ENCODE results near the gene SPATS2L.

SPATS2L gene

GRCh38 chr2:200306196-200306930 lies at the start of gene SPATS2L:
TSS of gene SPATS2L (plus strand) at chr2:200306693. CDS start at chr2:200389245, 82,552 bp downstream.
- DNase-seq (ENCODE audit: extremely low read depth in 1 of 2, low read depth in 1 of 2): peak; percentile 27 to 35

GRCh38 chr2:200257570-200257969 lies 48.9 kb upstream of the SPATS2L start:
- no peak for DNase-seq (ENCODE audit: extremely low read depth in 1 of 2, low read depth in 1 of 2)

- no peak for DNase-seq (ENCODE audit: extremely low read depth in 1 of 2, low read depth in 1 of 2)
Measured at GRCh38 chr2:200258081-200258480, 48.4 kb upstream of the SPATS2L start.

- no peak for DNase-seq (ENCODE audit: extremely low read depth in 1 of 2, low read depth in 1 of 2)
Measured at GRCh38 chr2:200258881-200259576, 47.5 kb upstream of the SPATS2L start.

GRCh38 chr2:200259577-200259957 lies 46.9 kb upstream of the SPATS2L start:
- no peak for DNase-seq (ENCODE audit: extremely low read depth in 1 of 2, low read depth in 1 of 2)

- no peak for DNase-seq (ENCODE audit: extremely low read depth in 1 of 2, low read depth in 1 of 2)
Measured at GRCh38 chr2:200262047-200262446, 44.4 kb upstream of the SPATS2L start.

- DNase-seq (ENCODE audit: extremely low read depth in 1 of 2, low read depth in 1 of 2): no peak
Measured at GRCh38 chr2:200263279-200263678, 43.2 kb upstream of the SPATS2L start.

- no peak for DNase-seq (ENCODE audit: extremely low read depth in 1 of 2, low read depth in 1 of 2)
Measured at GRCh38 chr2:200264631-200265030, 41.9 kb upstream of the SPATS2L start.

- no peak for DNase-seq (ENCODE audit: extremely low read depth in 1 of 2, low read depth in 1 of 2)
Measured at GRCh38 chr2:200266406-200266805, 40.1 kb upstream of the SPATS2L start.

GRCh38 chr2:200267350-200267749 lies 39.1 kb upstream of the SPATS2L start:
- DNase-seq (ENCODE audit: extremely low read depth in 1 of 2, low read depth in 1 of 2): no peak

GRCh38 chr2:200270732-200271131 lies 35.8 kb upstream of the SPATS2L start:
- no peak for DNase-seq (ENCODE audit: extremely low read depth in 1 of 2, low read depth in 1 of 2)

- no peak for DNase-seq (ENCODE audit: extremely low read depth in 1 of 2, low read depth in 1 of 2)
Measured at GRCh38 chr2:200272320-200272719, 34.2 kb upstream of the SPATS2L start.

- DNase-seq (ENCODE audit: extremely low read depth in 1 of 2, low read depth in 1 of 2): no peak
Measured at GRCh38 chr2:200274116-200275075, 32.1 kb upstream of the SPATS2L start.

GRCh38 chr2:200275295-200276013 lies 31.0 kb upstream of the SPATS2L start:
- DNase-seq (ENCODE audit: extremely low read depth in 1 of 2, low read depth in 1 of 2): no peak

GRCh38 chr2:200276472-200276871 lies 30.0 kb upstream of the SPATS2L start:
- DNase-seq (ENCODE audit: extremely low read depth in 1 of 2, low read depth in 1 of 2): no peak

GRCh38 chr2:200278694-200279316 lies 27.7 kb upstream of the SPATS2L start:
- no peak for DNase-seq (ENCODE audit: extremely low read depth in 1 of 2, low read depth in 1 of 2)

- no peak for DNase-seq (ENCODE audit: extremely low read depth in 1 of 2, low read depth in 1 of 2)
Measured at GRCh38 chr2:200279857-200280256, 26.6 kb upstream of the SPATS2L start.

- no peak for DNase-seq (ENCODE audit: extremely low read depth in 1 of 2, low read depth in 1 of 2)
Measured at GRCh38 chr2:200286578-200286977, 19.9 kb upstream of the SPATS2L start.

GRCh38 chr2:200288670-200289429 lies 17.6 kb upstream of the SPATS2L start:
- no peak for DNase-seq (ENCODE audit: extremely low read depth in 1 of 2, low read depth in 1 of 2)
